Endothelial cell of umbilical vein (primary cell): ENCODE results near the gene CHST11. TPM values are rescaled to one million over a fixed set of nuclear protein-coding genes. Genes with fewer than 3 reads are reported as not detected.

Experiments used
- BruUV-seq: library from RNA; stranded (reverse); fragments of 400-500 nt; replicated peaks from 2 replicates; lab custom pipeline; 2021; lab: Mats Ljungman, UMichigan
- CTCF ChIA-PET: fragments of 300-600, 350-600 bp; sonication (Branson Sonifier 250); formaldehyde crosslinking; loops from one replicate; lab custom pipeline; 2021; ENCODE audit warnings: antibody characterized with exemption, inconsistent platforms; lab: Charles Lee
- POLR2A ChIA-PET: fragments of 300-600, 350-600 bp; sonication (Branson Sonifier 250); formaldehyde crosslinking; loops from one replicate; lab custom pipeline; 2021; ENCODE audit warnings: antibody characterized with exemption, inconsistent platforms; lab: Charles Lee
- DNase-seq: peaks from one replicate; pipeline ENCODE4 v3.0.0-alpha.2; 2011; ENCODE audit warnings: low read depth, low spot score
- FAIRE-seq: peaks from 2 replicates; lab custom pipeline; 2011; peaks lifted over from hg19 to GRCh38; lab: Jason Lieb, UNC
- H2AFZ ChIP-seq: 2 replicates; pipeline ENCODE4 v1.6.0; 2012; ENCODE audit warnings: low read depth, low read length, control low read depth, inconsistent platforms
- H3K27ac ChIP-seq: 2 replicates; pipeline ENCODE4 v1.5.1; 2011; ENCODE audit warnings: low read depth, mild to moderate bottlenecking, control low read depth, low read length, moderate library complexity; ENCODE audit not compliant: insufficient read depth
- H3K27me3 ChIP-seq, 2 experiments: 2 replicates each; pipeline versions ENCODE4 v1.6.0 to v1.6.1; 2011; ENCODE audit warnings: low read length in 2 of 2, mixed read lengths in 1 of 2; ENCODE audit not compliant: control insufficient read depth in 2 of 2, insufficient read depth in 2 of 2
- H3K36me3 ChIP-seq, 2 experiments: 2 replicates in 1 of 2; 3 replicates in 1 of 2; pipeline ENCODE4 v1.5.1; 2011; ENCODE audit warnings: low read length in 2 of 2, mild to moderate bottlenecking in 1 of 2, moderate library complexity in 1 of 2; ENCODE audit not compliant: control insufficient read depth in 2 of 2, insufficient read depth in 2 of 2; ENCODE audit errors: extremely low read depth in 1 of 2
- H3K4me1 ChIP-seq: 3 replicates; pipeline ENCODE4 v1.5.1; 2011; ENCODE audit warnings: mild to moderate bottlenecking, low read length; ENCODE audit not compliant: control insufficient read depth, insufficient read depth; ENCODE audit errors: extremely low read depth
- H3K4me2 ChIP-seq: 2 replicates; pipeline ENCODE4 v1.6.1; 2011; ENCODE audit warnings: low read length, control low read depth, mixed read lengths; ENCODE audit not compliant: insufficient read depth
- H3K4me3 ChIP-seq, 3 experiments: fragments of 200-600 bp in 1 of 3; sonication (generic), shearing (Covaris generic) in 1 of 3; replicated peaks in 1 of 3; 2 replicates each; pipeline ENCODE4 v1.5.1; 2011 to 2016; ENCODE audit warnings: control low read depth in 3 of 3, low read length in 3 of 3, mild to moderate bottlenecking in 2 of 3, inconsistent platforms in 1 of 3, low read depth in 1 of 3, moderate library complexity in 1 of 3; ENCODE audit not compliant: insufficient read depth in 1 of 3
- H3K79me2 ChIP-seq: 2 replicates; pipeline ENCODE4 v1.6.0; 2012; ENCODE audit warnings: low read length, inconsistent platforms; ENCODE audit not compliant: control insufficient read depth, insufficient read depth
- H3K9ac ChIP-seq: replicated peaks from 2 replicates; pipeline ENCODE3; 2011; ENCODE audit warnings: low read length, control low read depth; ENCODE audit not compliant: insufficient read depth; ENCODE audit errors: extremely low read depth
- H3K9me1 ChIP-seq: replicated peaks from 3 replicates; pipeline ENCODE4 v1.6.0; 2011; ENCODE audit warnings: mild to moderate bottlenecking, low read length; ENCODE audit not compliant: control insufficient read depth, insufficient read depth; ENCODE audit errors: extremely low read depth
- H3K9me3 ChIP-seq: replicated peaks from 2 replicates; pipeline ENCODE4 v1.5.1; 2012; ENCODE audit warnings: low read length, inconsistent platforms; ENCODE audit not compliant: control insufficient read depth, insufficient read depth
- H4K20me1 ChIP-seq: replicated peaks from 2 replicates; pipeline ENCODE3; 2011; ENCODE audit warnings: mild to moderate bottlenecking, low read length; ENCODE audit not compliant: control insufficient read depth, insufficient read depth; ENCODE audit errors: extremely low read depth
- CTCF ChIP-seq, 2 donors: IDR thresholded peaks; 1 replicate in 1 of 2; 2 replicates in 1 of 2; pipeline ENCODE4 v1.5.1; 2011; ENCODE audit warnings: low read length in 2 of 2, mild to moderate bottlenecking in 2 of 2, moderate library complexity in 2 of 2, control low read depth in 1 of 2, inconsistent platforms in 1 of 2, low read depth in 1 of 2; ENCODE audit not compliant: insufficient read depth in 1 of 2; ENCODE audit errors: extremely low read depth in 1 of 2
- EZH2 ChIP-seq: IDR thresholded peaks from 2 replicates; pipeline ENCODE4 v1.6.1; 2012; ENCODE audit warnings: borderline replicate concordance, low read depth, mild to moderate bottlenecking, moderate library complexity, low read length, inconsistent platforms; ENCODE audit not compliant: severe bottlenecking
- FOS ChIP-seq: IDR thresholded peaks from 2 replicates; pipeline ENCODE4 v1.6.1; 2011; ENCODE audit warnings: mild to moderate bottlenecking, low read length, moderate library complexity, borderline replicate concordance; ENCODE audit not compliant: insufficient read depth
- GATA2 ChIP-seq: IDR thresholded peaks from 2 replicates; pipeline ENCODE4 v1.7.0; 2011; ENCODE audit warnings: low read depth, mild to moderate bottlenecking, moderate library complexity, mixed read lengths, low read length; ENCODE audit not compliant: insufficient read length, insufficient read depth
- JUN ChIP-seq: IDR thresholded peaks from 2 replicates; pipeline ENCODE4 v1.6.1; 2011; ENCODE audit warnings: borderline replicate concordance, low read depth; ENCODE audit not compliant: insufficient read length, insufficient read depth
- MAX ChIP-seq: IDR thresholded peaks from 2 replicates; pipeline ENCODE4 v1.6.1; 2011; ENCODE audit not compliant: insufficient read depth, insufficient read length
- MYC ChIP-seq: IDR thresholded peaks from one replicate; pipeline ENCODE4 v1.6.1; 2011; ENCODE audit warnings: mild to moderate bottlenecking, low read depth, low read length
- POLR2A ChIP-seq: IDR thresholded peaks from 2 replicates; pipeline ENCODE4 v1.6.1; 2012; ENCODE audit warnings: low read depth, mild to moderate bottlenecking, control low read depth, low read length
- POLR2AphosphoS5 ChIP-seq: IDR thresholded peaks from 2 replicates; pipeline ENCODE4 v1.6.1; 2012; ENCODE audit warnings: low read depth, mild to moderate bottlenecking, control low read depth, low read length, moderate library complexity; ENCODE audit not compliant: insufficient read depth
- dilution Hi-C: fragments of 300-500 bp; cut with MboI; formaldehyde crosslinking; loops from one replicate; pipeline ENCODE4 v1.15.0; 2019; ENCODE audit warnings: low sequenced_read_pairs; ENCODE audit not compliant: extremely low pct_ligation_motif_present
- intact Hi-C: fragments of 100-400 bp; cut with micrococcal nuclease; formaldehyde crosslinking; loops from one replicate; pipeline ENCODE4 v1.10.0; 2022
- polyA plus RNA-seq, 4 experiments: library from polyadenylated mRNA; depleted of rRNA in 3 of 4; stranded (reverse) in 3 of 4; unstranded in 1 of 4; fragments of >200 nt; gene quantifications; 2 replicates each; pipeline versions ENCODE4 v1.2.1 to v1.2.3, GENCODE V29; 2011 to 2012; ENCODE audit warnings: missing spikeins in 1 of 4
- total RNA-seq: library from RNA; stranded (reverse); gene quantifications from 2 replicates; pipeline ENCODE4 v1.2.3, GENCODE V29; 2021

Gene CHST11
- total and polyA plus RNA-seq, 2 donors (not counting 3 experiments of a cell fraction or from before 2014, with no cell fraction given) = 19.7 to 20.9 TPM

- Histone ChIP-seq H3K27me3 (no peaks in the 10 kb centered on the region), H4K20me1 (no peaks in the 10 kb centered on the region), H2AFZ (no peak overlapping the region), H3K9ac (no peak overlapping the region), H3K4me3 (no peak overlapping the region), H3K36me3 (no peaks in the 10 kb centered on the region), H3K4me1 (peaks cover 10% of the 10 kb centered on the region), H3K27ac (peak overlapping the region; percentile 15), H3K9me3 (no peaks in the 10 kb centered on the region), H3K4me2 (no peak overlapping the region), H3K79me2 (no peaks in the 10 kb centered on the region), H3K9me1 (no peaks in the 10 kb centered on the region)
- DNase-seq = peak; percentile 65
- TF ChIP-seq FOS (peak; percentile 27), POLR2AphosphoS5 (no peak), JUN (peak; percentile 19)
- peak; percentile 66 for FAIRE-seq
- ChIA-PET CTCF (interaction anchor here (0.9 to 1.0 kb wide), 2 partner anchors 9 to 11 kb away, joined by 3 read pairs; no protein-coding TSS in a partner anchor), POLR2A (no interaction called here)
- dilution Hi-C loops (no loop called here), intact Hi-C loops (no loop called here)
- BruUV-seq = no TSS peak
Observed at GRCh38 chr12:104695453-104696148, 238.9 kb downstream of the CHST11 start.

- Histone ChIP-seq H3K9ac (no peak overlapping the region), H3K4me3 (no peak overlapping the region), H3K9me1 (no peaks in the 10 kb centered on the region), H3K9me3 (no peaks in the 10 kb centered on the region), H3K4me2 (no peak overlapping the region), H4K20me1 (no peaks in the 10 kb centered on the region), H2AFZ (no peak overlapping the region), H3K4me1 (peaks cover 10% of the 10 kb centered on the region), H3K79me2 (no peaks in the 10 kb centered on the region), H3K27me3 (no peaks in the 10 kb centered on the region), H3K36me3 (no peaks in the 10 kb centered on the region), H3K27ac (no peak overlapping the region)
- ChIA-PET CTCF (no interaction called here), POLR2A (no interaction called here)
- intact Hi-C loops (no loop called here), dilution Hi-C loops (no loop called here)
- FAIRE-seq (no peak), DNase-seq (no peak)
- TF ChIP-seq POLR2A (no peak), CTCF (IDR thresholded peaks at IDR 0.05; ENCODE audit: extremely low read depth in 1 of 2, insufficient read depth in 1 of 2, low read depth in 1 of 2, low read length in 2 of 2) (no peak), POLR2AphosphoS5 (no peak), EZH2 (no peak), JUN (no peak), GATA2 (no peak), MYC (no peak), FOS (no peak), MAX (no peak)
- no TSS peak for BruUV-seq
Observed at GRCh38 chr12:104697186-104697585, 240.4 kb downstream of the CHST11 start.
